Activated naive CD4-positive, alpha-beta T cell treated with anti-CD3 and anti-CD28 coated beads, Interleukin-2, amount 50 U/mL, for 24 hours (primary cell): ENCODE data around the gene ARHGAP8.
"Not testable (repeated sequence)": the region's sequence is repeated elsewhere in the genome, so short reads cannot be mapped to it uniquely, and the experiment has no call there.

Source experiments
- H3K27ac Mint-ChIP-seq: one replicate; pipeline ENCODE4 v1.8.0; 2021; ENCODE audit warnings: mild to moderate bottlenecking, mixed read lengths
- H3K27me3 Mint-ChIP-seq: one replicate; pipeline ENCODE4 v1.8.0; 2021; ENCODE audit warnings: mixed read lengths
- H3K36me3 Mint-ChIP-seq: one replicate; pipeline ENCODE4 v1.8.0; 2021; ENCODE audit warnings: mixed read lengths
- H3K4me1 Mint-ChIP-seq: one replicate; pipeline ENCODE4 v1.8.0; 2021; ENCODE audit warnings: mixed read lengths
- H3K4me3 Mint-ChIP-seq: one replicate; pipeline ENCODE4 v1.8.0; 2021; ENCODE audit warnings: mild to moderate bottlenecking, mixed read lengths
- H3K9me3 Mint-ChIP-seq: one replicate; pipeline ENCODE4 v1.8.0; 2021; ENCODE audit warnings: mixed read lengths

ARHGAP8 gene

GRCh38 chr22:44892803-44893730, 140.7 kb downstream of the ARHGAP8 start:
- H3K9me3 Mint-ChIP-seq: no peaks in the 10 kb centered on the region
- peaks cover 1% of the 10 kb centered on the region for H3K27me3 Mint-ChIP-seq
- no peak overlapping the region for H3K4me3 Mint-ChIP-seq
- H3K4me1 Mint-ChIP-seq: no peaks in the 10 kb centered on the region
- no peaks in the 10 kb centered on the region for H3K36me3 Mint-ChIP-seq
- H3K27ac Mint-ChIP-seq: no peak overlapping the region

GRCh38 chr22:44893731-44894080, 141.3 kb downstream of the ARHGAP8 start:
- Mint-ChIP-seq H3K4me1 (no peaks in the 10 kb centered on the region), H3K27me3 (peaks cover 1% of the 10 kb centered on the region), H3K9me3 (no peaks in the 10 kb centered on the region)

GRCh38 chr22:44894321-44894720, 141.9 kb downstream of the ARHGAP8 start:
- Mint-ChIP-seq H3K27ac (no peak overlapping the region), H3K4me3 (no peak overlapping the region), H3K9me3 (no peaks in the 10 kb centered on the region), H3K27me3 (peaks cover 1% of the 10 kb centered on the region), H3K4me1 (no peaks in the 10 kb centered on the region), H3K36me3 (no peaks in the 10 kb centered on the region)

More at GRCh38 chr22:44893731-44894080, 141.3 kb downstream of the ARHGAP8 start:
- Mint-ChIP-seq H3K27ac (no peak overlapping the region), H3K36me3 (no peaks in the 10 kb centered on the region), H3K4me3 (no peak overlapping the region)

GRCh38 chr22:44894782-44895181, 142.4 kb downstream of the ARHGAP8 start:
- no peaks in the 10 kb centered on the region for H3K4me1 Mint-ChIP-seq
- peaks cover under 1% of the 10 kb centered on the region for H3K9me3 Mint-ChIP-seq
- H3K4me3 Mint-ChIP-seq: no peak overlapping the region
- H3K27ac Mint-ChIP-seq: no peak overlapping the region
- H3K27me3 Mint-ChIP-seq: peaks cover 2% of the 10 kb centered on the region
- no peaks in the 10 kb centered on the region for H3K36me3 Mint-ChIP-seq

GRCh38 chr22:44895296-44896055, 143.1 kb downstream of the ARHGAP8 start:
- Mint-ChIP-seq H3K36me3 (no peaks in the 10 kb centered on the region), H3K4me3 (no peak overlapping the region), H3K9me3 (peaks cover 4% of the 10 kb centered on the region), H3K27me3 (peaks cover 5% of the 10 kb centered on the region), H3K27ac (no peak overlapping the region), H3K4me1 (no peaks in the 10 kb centered on the region)

GRCh38 chr22:44898236-44898635, 145.9 kb downstream of the ARHGAP8 start:
- no peaks in the 10 kb centered on the region for H3K4me1 Mint-ChIP-seq
- H3K27me3 Mint-ChIP-seq: peaks cover 13% of the 10 kb centered on the region
- H3K4me3 Mint-ChIP-seq: no peak overlapping the region
- H3K36me3 Mint-ChIP-seq: no peaks in the 10 kb centered on the region
- H3K27ac Mint-ChIP-seq: no peak overlapping the region
- peaks cover 13% of the 10 kb centered on the region for H3K9me3 Mint-ChIP-seq

GRCh38 chr22:44901301-44901700, 148.9 kb downstream of the ARHGAP8 start:
- Mint-ChIP-seq H3K4me3 (no peak overlapping the region), H3K36me3 (no peaks in the 10 kb centered on the region), H3K27me3 (peaks cover 22% of the 10 kb centered on the region)

GRCh38 chr22:44903164-44903563, 150.8 kb downstream of the ARHGAP8 start:
- not testable (repeated sequence) for H3K4me1 Mint-ChIP-seq, H3K4me3 Mint-ChIP-seq, H3K27ac Mint-ChIP-seq, H3K36me3 Mint-ChIP-seq
- Mint-ChIP-seq H3K9me3 (peaks cover 13% of the 10 kb centered on the region), H3K27me3 (peaks cover 22% of the 10 kb centered on the region)

More at GRCh38 chr22:44901301-44901700, 148.9 kb downstream of the ARHGAP8 start:
- peaks cover 13% of the 10 kb centered on the region for H3K9me3 Mint-ChIP-seq
- H3K27ac Mint-ChIP-seq: no peak overlapping the region
- no peaks in the 10 kb centered on the region for H3K4me1 Mint-ChIP-seq

- peaks cover 22% of the 10 kb centered on the region for H3K27me3 Mint-ChIP-seq
- not testable (repeated sequence) for H3K27ac Mint-ChIP-seq, H3K36me3 Mint-ChIP-seq, H3K4me3 Mint-ChIP-seq, H3K4me1 Mint-ChIP-seq
- peaks cover 13% of the 10 kb centered on the region for H3K9me3 Mint-ChIP-seq
Observed at GRCh38 chr22:44904492-44905152, 152.2 kb downstream of the ARHGAP8 start.

GRCh38 chr22:44906248-44906936, 154.0 kb downstream of the ARHGAP8 start:
- peaks cover 18% of the 10 kb centered on the region for H3K27me3 Mint-ChIP-seq
- H3K4me1 Mint-ChIP-seq: no peaks in the 10 kb centered on the region
- H3K4me3 Mint-ChIP-seq: no peak overlapping the region
- no peak overlapping the region for H3K27ac Mint-ChIP-seq
- peaks cover 12% of the 10 kb centered on the region for H3K9me3 Mint-ChIP-seq
- no peaks in the 10 kb centered on the region for H3K36me3 Mint-ChIP-seq

GRCh38 chr22:44906999-44907644, 154.7 kb downstream of the ARHGAP8 start:
- H3K27me3 Mint-ChIP-seq: peaks cover 18% of the 10 kb centered on the region
- H3K36me3 Mint-ChIP-seq: no peaks in the 10 kb centered on the region
- H3K9me3 Mint-ChIP-seq: peaks cover 12% of the 10 kb centered on the region
- no peaks in the 10 kb centered on the region for H3K4me1 Mint-ChIP-seq
- no peak overlapping the region for H3K4me3 Mint-ChIP-seq
- H3K27ac Mint-ChIP-seq: no peak overlapping the region

GRCh38 chr22:44907765-44908737, 155.7 kb downstream of the ARHGAP8 start:
- H3K4me1 Mint-ChIP-seq: no peaks in the 10 kb centered on the region
- no peak overlapping the region for H3K4me3 Mint-ChIP-seq
- H3K27ac Mint-ChIP-seq: no peak overlapping the region
- no peaks in the 10 kb centered on the region for H3K36me3 Mint-ChIP-seq
- H3K9me3 Mint-ChIP-seq: peaks cover 5% of the 10 kb centered on the region
- peaks cover 14% of the 10 kb centered on the region for H3K27me3 Mint-ChIP-seq

GRCh38 chr22:44909241-44909640, 156.9 kb downstream of the ARHGAP8 start:
- peaks cover 4% of the 10 kb centered on the region for H3K9me3 Mint-ChIP-seq
- H3K36me3 Mint-ChIP-seq: no peaks in the 10 kb centered on the region
- H3K27me3 Mint-ChIP-seq: peaks cover 13% of the 10 kb centered on the region
- H3K27ac Mint-ChIP-seq: no peak overlapping the region
- no peaks in the 10 kb centered on the region for H3K4me1 Mint-ChIP-seq
- H3K4me3 Mint-ChIP-seq: no peak overlapping the region
